Measurements from ENCODE around the gene TARBP2. TPM values are rescaled to one million over a fixed set of nuclear protein-coding genes. Genes with fewer than 3 reads are reported as not detected.
"Not testable (repeated sequence)": the region's sequence is repeated elsewhere in the genome, so short reads cannot be mapped to it uniquely, and the experiment has no call there.

The TARBP2 gene
- total RNA-seq, 4 donors from 2014 or later, result 19.6 to 26.0 (median 22.3) TPM

DNA sequence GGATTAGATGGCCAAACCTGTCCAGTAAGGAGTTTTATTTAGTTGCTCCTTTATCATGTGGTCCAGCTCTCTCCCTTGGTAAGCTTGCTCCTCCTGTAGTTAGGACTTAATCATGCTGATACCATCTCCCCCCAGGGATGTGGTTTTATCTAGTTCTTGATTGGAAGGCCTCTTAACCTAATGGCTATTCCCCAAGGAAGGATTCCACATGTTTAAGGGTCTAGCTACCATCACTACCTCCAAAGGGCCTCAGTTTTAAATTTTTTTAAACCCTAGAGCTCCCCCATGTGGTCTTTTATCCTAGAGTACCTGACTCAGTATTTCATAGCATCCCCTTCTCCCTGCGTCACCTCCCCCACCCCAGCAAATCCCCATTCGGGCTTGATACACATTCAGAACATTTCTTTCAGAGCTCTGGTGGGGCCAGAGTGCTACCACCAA is 24.3 kb upstream of the TARBP2 start:
- ATAC-seq (ENCODE audit: low FRiP score) (no peak), DNase-seq (ENCODE audit: low spot score) (no peak)
- TF ChIP-seq, protein P1, sequence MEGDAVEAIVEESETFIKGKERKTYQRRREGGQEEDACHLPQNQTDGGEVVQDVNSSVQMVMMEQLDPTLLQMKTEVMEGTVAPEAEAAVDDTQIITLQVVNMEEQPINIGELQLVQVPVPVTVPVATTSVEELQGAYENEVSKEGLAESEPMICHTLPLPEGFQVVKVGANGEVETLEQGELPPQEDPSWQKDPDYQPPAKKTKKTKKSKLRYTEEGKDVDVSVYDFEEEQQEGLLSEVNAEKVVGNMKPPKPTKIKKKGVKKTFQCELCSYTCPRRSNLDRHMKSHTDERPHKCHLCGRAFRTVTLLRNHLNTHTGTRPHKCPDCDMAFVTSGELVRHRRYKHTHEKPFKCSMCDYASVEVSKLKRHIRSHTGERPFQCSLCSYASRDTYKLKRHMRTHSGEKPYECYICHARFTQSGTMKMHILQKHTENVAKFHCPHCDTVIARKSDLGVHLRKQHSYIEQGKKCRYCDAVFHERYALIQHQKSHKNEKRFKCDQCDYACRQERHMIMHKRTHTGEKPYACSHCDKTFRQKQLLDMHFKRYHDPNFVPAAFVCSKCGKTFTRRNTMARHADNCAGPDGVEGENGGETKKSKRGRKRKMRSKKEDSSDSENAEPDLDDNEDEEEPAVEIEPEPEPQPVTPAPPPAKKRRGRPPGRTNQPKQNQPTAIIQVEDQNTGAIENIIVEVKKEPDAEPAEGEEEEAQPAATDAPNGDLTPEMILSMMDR (IDR thresholded peaks at IDR 0.05), result no peak

DNA sequence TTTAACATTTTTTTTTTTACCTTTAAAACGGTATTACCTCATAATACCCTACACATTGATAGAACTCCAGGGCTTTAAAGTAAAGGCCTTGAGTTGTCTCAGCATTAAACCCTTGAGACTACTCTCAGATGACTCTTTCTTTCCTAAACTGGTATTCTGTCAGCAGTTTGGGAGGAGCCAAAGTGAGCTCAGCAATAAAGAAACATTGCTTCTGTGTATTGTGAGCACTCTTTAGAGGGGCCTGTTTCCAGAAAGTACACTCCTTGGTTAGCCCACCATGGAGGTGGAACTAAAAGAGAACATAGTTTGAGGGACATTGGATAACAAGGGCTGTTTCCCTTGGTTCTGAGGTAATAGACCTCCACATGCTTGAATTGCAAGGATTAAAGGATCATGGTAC is 22.2 kb upstream of the TARBP2 start:
- ATAC-seq (ENCODE audit: low FRiP score) (no peak), DNase-seq (ENCODE audit: low spot score) (no peak)

DNA sequence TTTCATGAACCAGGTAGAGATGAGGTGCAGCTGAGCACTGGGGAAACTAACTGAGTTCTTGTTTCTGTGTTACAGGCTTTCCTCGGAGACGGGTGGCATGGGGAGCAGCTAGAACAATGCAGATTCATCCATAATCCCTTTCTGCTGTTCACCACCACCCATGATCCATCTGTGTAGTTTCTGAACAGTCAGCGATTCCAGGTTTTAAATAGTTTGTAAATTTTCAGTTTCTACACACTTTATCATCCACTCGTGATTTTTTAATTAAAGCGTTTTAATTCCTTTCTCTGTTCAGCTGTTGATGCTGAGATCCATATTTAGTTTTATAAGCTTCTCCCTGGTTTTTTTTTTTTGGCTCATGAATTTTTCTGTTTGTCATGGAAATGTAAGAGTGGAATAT is 21.8 kb upstream of the TARBP2 start:
- no peak for ATAC-seq (ENCODE audit: low FRiP score)
- DNase-seq (ENCODE audit: low spot score), result no peak
- TF ChIP-seq, protein P1 (IDR thresholded peaks at IDR 0.05), result no peak

More for the DNA sequence above, 22.2 kb upstream of the TARBP2 start:
- TF ChIP-seq, protein P1 (IDR thresholded peaks at IDR 0.05), result no peak

DNA sequence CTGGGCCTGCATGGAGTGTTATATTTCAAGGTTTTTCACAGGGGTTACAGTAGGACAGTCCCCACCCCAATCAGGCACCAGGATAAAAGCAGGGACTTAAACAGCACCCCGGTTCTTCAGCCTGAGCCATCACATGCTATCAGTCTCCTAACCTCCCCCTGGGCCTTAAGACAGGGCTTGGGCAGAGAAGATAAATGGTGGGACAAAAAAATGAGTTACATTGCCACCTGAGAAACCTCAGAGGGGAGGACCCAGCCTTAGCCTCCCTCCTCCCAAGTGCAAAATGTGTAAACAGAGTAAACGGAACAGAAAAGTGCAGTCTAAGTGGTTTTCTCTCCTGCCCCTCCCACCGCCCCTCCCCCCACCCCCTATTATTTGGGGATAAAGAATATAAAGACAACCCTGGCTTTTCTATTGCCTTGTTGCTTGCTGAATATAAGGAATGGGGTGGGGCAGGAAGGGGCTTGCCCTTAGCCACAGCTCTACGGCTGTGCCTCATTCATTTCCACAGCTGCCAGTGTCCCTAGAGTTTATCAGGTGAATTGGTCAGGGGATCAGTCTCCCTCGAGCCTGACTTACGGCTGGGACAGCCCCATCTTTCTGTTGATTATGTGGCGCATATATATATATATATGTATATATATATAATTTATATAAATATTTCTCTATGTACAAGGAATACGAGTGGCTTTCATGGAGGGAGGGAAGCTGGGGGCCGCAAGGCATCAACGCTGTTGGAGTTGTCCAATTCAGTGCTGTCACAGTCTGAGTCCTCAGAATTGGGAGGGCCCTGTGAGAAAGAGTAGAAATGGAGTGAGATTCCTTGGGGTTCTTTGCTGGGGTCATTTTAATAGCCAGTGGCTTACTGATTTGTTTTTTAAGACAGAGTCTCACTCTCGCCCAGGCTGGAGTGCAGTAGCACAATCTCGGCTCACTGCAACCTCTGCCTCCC is 20.3 kb upstream of the TARBP2 start:
- DNase-seq (ENCODE audit: low spot score), result no peak
- ATAC-seq (ENCODE audit: low FRiP score), result no peak
- TF ChIP-seq, protein P1 (IDR thresholded peaks at IDR 0.05), result no peak

DNA sequence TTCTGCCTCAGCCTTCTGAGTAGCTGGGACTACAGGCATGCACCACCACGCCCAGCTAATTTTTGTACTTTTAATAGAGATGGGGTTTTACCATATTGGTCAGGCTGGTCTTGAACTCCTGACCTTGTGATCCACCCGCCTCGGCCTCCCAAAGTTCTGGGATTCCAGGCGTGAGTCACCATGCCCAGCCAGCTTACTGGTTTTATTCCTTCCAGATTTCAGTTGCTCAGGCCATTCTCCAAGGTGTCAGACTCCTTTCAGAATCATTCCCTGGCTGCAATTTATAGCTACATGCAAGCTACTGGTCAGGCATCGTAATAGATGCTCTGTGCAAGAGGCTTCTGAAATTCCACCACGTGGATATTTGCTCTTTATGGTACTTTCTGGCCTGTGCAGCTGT is 19.6 kb upstream of the TARBP2 start:
- DNase-seq (ENCODE audit: low spot score), result not testable (repeated sequence)

DNA sequence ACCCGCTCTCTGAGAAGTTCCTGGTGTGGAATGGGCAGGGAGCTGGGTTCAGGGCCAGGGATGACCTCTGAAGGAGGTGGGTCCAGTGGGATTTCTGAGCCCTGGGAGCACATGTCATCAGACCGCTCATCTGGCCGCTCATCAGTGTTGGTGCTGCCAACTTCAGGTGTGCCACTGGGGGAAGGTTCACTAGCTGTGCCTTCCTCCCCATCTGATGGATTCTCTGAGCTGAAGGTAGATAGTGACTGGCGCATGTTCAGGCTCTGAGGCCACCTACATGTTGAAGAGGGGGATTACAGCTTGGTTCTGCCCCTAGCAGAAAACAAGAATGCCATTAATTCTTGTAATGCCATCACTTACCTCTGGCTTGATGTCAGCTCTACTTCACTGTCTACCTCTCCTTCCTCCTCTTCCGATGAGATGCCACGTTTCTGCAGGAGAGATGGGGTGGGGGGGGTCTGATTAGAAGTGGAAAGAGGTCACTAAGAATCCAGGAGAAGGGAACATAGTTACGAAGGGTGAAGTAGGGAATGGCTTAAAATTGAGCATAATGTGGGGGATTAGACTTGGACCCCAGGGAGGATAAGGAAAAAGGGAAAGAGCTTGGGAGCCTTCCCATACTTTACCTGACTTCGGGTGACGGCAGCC is 19.0 kb upstream of the TARBP2 start:
- DNase-seq (ENCODE audit: low spot score), result no peak
- TF ChIP-seq, protein P1 (IDR thresholded peaks at IDR 0.05), result no peak
- ATAC-seq (ENCODE audit: low FRiP score), result no peak

More for the DNA sequence above, 19.6 kb upstream of the TARBP2 start:
- ATAC-seq (ENCODE audit: low FRiP score), result not testable (repeated sequence)

DNA sequence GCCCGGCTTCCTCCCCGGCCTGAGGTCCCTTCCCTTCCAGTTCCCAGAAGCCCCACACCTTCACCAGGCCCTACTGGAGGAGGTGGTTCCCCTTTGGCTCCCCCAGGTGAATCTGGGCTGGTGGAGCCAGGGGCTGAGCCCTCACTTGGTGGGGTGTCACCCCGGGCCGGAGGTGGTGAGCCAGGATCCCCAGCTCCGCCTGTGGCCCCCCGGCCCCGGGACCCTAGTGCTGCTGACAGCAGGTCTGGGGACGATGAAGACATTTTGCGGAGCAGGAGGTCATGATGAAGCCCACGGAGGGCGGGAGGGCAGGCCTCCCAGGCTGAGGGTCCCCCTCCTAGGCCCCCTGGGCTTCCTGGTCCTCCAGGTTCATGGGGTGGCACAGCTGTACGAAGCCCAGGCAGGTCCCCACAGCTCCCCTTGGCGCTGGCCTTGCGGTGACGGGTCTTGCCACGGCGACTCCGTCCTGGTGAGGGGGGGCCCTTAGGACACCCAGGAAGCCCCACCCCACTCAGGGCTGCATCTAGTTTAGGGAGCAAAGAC is 18.4 kb upstream of the TARBP2 start:
- TF ChIP-seq, protein P1 (IDR thresholded peaks at IDR 0.05), result no peak
- DNase-seq (ENCODE audit: low spot score) (no peak), ATAC-seq (ENCODE audit: low FRiP score) (no peak)
